ENCODE measurements around the gene SPATA12.

SPATA12 gene

DNA sequence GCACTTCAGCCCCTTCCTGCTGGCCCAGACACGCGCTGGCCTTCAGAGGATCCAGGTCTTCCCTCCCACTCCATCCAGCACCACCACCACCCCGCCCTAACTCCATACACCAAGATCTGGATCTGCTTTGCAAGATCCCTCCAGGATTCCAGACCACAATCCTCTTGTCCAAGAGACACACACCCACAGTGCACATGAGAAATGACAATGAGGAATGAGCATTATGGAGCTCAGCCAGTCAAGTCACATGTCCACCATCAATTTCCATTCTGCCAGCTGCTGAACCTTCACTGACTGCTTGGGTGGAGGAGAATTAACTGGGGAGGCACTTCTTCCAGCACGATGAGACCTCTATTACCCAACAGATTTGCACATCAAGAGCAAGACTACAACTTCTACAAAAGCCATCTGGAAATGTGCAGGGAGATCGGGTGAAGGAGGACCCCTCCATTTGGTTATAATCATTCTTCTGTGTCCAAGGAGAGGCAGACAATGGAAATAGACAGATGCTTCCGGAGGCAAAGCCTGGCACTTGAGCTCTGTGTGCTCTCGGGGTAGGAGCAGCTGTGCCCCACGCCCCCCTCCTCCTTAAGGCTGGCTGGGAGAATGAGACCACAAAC lies 12.3 kb upstream of the SPATA12 start:
- no peaks in the 10 kb centered on the region for H3K9me3 ChIP-seq (ENCODE audit: severe bottlenecking)
- DNase-seq (ENCODE audit: low spot score) (no peak), ATAC-seq (ENCODE audit: low read depth) (no peak)
- no peak overlapping the region for H3K27ac ChIP-seq (ENCODE audit: poor library complexity, severe bottlenecking)
- no peaks in the 10 kb centered on the region for H3K4me1 ChIP-seq (ENCODE audit: insufficient read depth, poor library complexity, severe bottlenecking)
- TF ChIP-seq, protein P1, sequence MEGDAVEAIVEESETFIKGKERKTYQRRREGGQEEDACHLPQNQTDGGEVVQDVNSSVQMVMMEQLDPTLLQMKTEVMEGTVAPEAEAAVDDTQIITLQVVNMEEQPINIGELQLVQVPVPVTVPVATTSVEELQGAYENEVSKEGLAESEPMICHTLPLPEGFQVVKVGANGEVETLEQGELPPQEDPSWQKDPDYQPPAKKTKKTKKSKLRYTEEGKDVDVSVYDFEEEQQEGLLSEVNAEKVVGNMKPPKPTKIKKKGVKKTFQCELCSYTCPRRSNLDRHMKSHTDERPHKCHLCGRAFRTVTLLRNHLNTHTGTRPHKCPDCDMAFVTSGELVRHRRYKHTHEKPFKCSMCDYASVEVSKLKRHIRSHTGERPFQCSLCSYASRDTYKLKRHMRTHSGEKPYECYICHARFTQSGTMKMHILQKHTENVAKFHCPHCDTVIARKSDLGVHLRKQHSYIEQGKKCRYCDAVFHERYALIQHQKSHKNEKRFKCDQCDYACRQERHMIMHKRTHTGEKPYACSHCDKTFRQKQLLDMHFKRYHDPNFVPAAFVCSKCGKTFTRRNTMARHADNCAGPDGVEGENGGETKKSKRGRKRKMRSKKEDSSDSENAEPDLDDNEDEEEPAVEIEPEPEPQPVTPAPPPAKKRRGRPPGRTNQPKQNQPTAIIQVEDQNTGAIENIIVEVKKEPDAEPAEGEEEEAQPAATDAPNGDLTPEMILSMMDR (IDR thresholded peaks at IDR 0.05; ENCODE audit: poor library complexity, severe bottlenecking) = no peak
- H3K4me3 ChIP-seq (ENCODE audit: severe bottlenecking) = no peak overlapping the region
- no peaks in the 10 kb centered on the region for H3K27me3 ChIP-seq (ENCODE audit: insufficient read depth, poor library complexity, severe bottlenecking)
- no peaks in the 10 kb centered on the region for H3K36me3 ChIP-seq (ENCODE audit: low read depth)

DNA sequence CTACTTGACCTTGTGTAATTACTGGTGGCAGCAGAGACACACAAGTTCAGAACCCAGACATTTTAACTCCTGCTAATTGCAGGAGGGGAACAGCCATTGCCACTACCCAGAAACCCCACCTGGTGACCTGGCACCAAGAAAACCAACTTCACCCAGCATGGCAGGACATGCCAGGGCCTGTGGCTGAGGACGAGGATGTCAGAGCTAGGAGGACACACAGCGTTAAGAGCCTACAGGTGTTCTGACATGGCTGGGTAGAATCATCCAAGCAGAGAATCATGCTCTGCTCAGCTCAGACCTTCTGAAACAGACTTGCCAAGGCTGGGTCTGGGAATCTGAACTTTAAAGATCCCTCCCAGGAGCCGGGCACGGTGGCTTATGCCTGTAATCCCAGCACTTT lies 11.7 kb upstream of the SPATA12 start:
- no peak overlapping the region for H3K27ac ChIP-seq (ENCODE audit: poor library complexity, severe bottlenecking)
- no peaks in the 10 kb centered on the region for H3K36me3 ChIP-seq (ENCODE audit: low read depth)
- no peaks in the 10 kb centered on the region for H3K4me1 ChIP-seq (ENCODE audit: insufficient read depth, poor library complexity, severe bottlenecking)
- H3K4me3 ChIP-seq (ENCODE audit: severe bottlenecking) = no peak overlapping the region
- no peak for ATAC-seq (ENCODE audit: low read depth)
- no peak for DNase-seq (ENCODE audit: low spot score)
- TF ChIP-seq, protein P1 (IDR thresholded peaks at IDR 0.05; ENCODE audit: poor library complexity, severe bottlenecking) = no peak
- no peaks in the 10 kb centered on the region for H3K9me3 ChIP-seq (ENCODE audit: severe bottlenecking)
- no peaks in the 10 kb centered on the region for H3K27me3 ChIP-seq (ENCODE audit: insufficient read depth, poor library complexity, severe bottlenecking)

DNA sequence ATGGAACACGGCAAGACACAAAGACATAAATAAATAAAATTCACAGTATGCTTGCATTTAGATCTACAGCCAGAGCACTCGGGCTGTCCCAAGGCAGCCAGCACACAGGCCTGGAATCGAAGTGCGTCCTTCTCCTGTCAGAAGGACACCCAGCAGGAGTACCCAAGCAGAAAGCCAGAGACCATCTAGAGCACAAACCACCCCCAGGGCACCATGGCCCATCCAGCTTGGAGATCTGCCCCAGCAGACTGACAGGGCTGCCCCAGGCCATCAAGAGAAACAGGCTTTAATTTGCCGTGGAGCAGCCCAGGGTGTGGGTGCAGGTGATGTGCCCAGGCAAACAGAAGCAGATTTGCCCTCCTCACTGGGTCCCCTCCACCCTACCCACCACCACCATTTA lies 7.8 kb upstream of the SPATA12 start:
- Histone ChIP-seq H3K27ac (ENCODE audit: poor library complexity, severe bottlenecking) (no peak overlapping the region), H3K9me3 (ENCODE audit: severe bottlenecking) (no peaks in the 10 kb centered on the region), H3K36me3 (ENCODE audit: low read depth) (no peaks in the 10 kb centered on the region), H3K4me1 (ENCODE audit: insufficient read depth, poor library complexity, severe bottlenecking) (no peaks in the 10 kb centered on the region), H3K4me3 (ENCODE audit: severe bottlenecking) (no peak overlapping the region), H3K27me3 (ENCODE audit: insufficient read depth, poor library complexity, severe bottlenecking) (no peaks in the 10 kb centered on the region)
- DNase-seq (ENCODE audit: low spot score) (no peak), ATAC-seq (ENCODE audit: low read depth) (no peak)
- TF ChIP-seq, protein P1 (IDR thresholded peaks at IDR 0.05; ENCODE audit: poor library complexity, severe bottlenecking) = no peak

DNA sequence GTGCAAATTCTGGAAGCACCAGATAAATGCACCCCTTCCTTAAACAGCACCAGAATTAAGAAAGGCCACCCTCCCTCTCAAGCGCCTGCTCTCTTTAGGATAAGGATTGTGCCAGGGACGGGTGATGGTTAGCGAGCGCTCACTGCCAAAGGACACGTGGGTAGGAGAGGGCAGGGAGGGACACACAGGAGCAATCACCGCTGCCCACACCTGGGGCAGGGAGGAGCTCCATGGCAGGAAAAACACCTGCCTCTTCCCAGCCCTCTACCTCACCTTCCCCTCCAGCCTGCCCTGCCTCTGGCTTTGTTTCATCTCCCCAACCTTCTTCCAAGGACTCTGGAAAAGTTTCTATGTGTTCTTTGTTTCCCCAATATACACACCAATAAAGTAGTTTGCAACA lies 7.3 kb upstream of the SPATA12 start:
- Histone ChIP-seq H3K36me3 (ENCODE audit: low read depth) (no peaks in the 10 kb centered on the region), H3K27ac (ENCODE audit: poor library complexity, severe bottlenecking) (no peak overlapping the region), H3K4me1 (ENCODE audit: insufficient read depth, poor library complexity, severe bottlenecking) (no peaks in the 10 kb centered on the region), H3K27me3 (ENCODE audit: insufficient read depth, poor library complexity, severe bottlenecking) (no peaks in the 10 kb centered on the region), H3K9me3 (ENCODE audit: severe bottlenecking) (no peaks in the 10 kb centered on the region), H3K4me3 (ENCODE audit: severe bottlenecking) (no peak overlapping the region)
- TF ChIP-seq, protein P1 (IDR thresholded peaks at IDR 0.05; ENCODE audit: poor library complexity, severe bottlenecking) = no peak
- DNase-seq (ENCODE audit: low spot score) (no peak), ATAC-seq (ENCODE audit: low read depth) (no peak)

DNA sequence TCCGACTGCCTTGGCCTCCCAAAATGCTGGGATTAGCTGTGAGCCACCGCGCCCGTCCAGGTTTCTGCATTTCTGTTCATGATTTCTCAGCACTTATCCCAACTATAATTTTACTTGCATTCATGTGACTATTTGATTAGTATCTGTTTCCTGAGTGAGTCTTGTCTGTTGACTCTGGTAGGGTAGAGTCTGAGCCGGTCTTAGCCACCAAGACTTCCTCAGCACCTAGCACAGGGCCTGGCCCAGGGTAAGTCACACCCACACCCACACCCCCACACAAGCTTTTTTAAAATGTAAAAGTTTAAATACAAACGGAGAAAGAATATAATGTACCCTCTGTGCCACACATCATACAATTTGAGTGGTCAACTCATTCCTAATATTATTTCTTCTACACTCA lies 3.1 kb upstream of the SPATA12 start:
- Histone ChIP-seq H3K4me1 (ENCODE audit: insufficient read depth, poor library complexity, severe bottlenecking) (peaks cover 24% of the 10 kb centered on the region), H3K36me3 (ENCODE audit: low read depth) (no peaks in the 10 kb centered on the region), H3K4me3 (ENCODE audit: severe bottlenecking) (no peak overlapping the region), H3K27ac (ENCODE audit: poor library complexity, severe bottlenecking) (no peak overlapping the region), H3K9me3 (ENCODE audit: severe bottlenecking) (no peaks in the 10 kb centered on the region), H3K27me3 (ENCODE audit: insufficient read depth, poor library complexity, severe bottlenecking) (no peaks in the 10 kb centered on the region)
- TF ChIP-seq, protein P1 (IDR thresholded peaks at IDR 0.05; ENCODE audit: poor library complexity, severe bottlenecking) = no peak
- ATAC-seq (ENCODE audit: low read depth) (no peak), DNase-seq (ENCODE audit: low spot score) (no peak)

Data from RWPE2 (cell line).